Bone marrow (tissue), 2 donors: ENCODE data around the gene STXBP4.

Experiments
- DNase-seq, 2 donors: peaks; one replicate each; lab custom pipeline; 2025; lab: John Stamatoyannopoulos, UW

Gene STXBP4

DNA sequence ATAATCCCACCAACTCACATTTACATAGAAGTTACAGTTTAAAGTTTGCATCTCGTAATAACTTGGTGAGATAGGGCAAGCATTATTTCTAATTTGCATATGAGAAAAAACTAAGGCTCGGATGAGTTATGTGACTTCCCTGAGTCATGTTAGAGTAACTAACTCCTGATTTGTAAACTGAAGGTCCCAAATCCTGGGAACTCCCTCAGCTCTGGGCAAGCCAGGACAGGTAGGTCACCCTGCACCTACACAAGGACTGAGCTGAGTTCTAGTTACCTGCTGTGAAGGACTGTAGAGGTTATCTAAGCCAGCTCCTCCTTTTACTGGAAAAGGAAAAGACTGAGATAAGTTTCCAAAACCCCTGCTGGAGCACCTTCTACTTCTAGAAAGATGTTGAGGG lies 204.0 kb downstream of the STXBP4 start:
- no peak for DNase-seq

- no peak for DNase-seq
Observed at GRCh38 chr17:55174133-55174532, 205.6 kb downstream of the STXBP4 start.

- DNase-seq = peak in 1 of 2 donors; percentile 46
Observed at GRCh38 chr17:55175788-55176427, 207.3 kb downstream of the STXBP4 start.

- DNase-seq = no peak
Observed at GRCh38 chr17:55177159-55177854, 208.7 kb downstream of the STXBP4 start.

- no peak for DNase-seq
Observed at GRCh38 chr17:55177855-55178217, 209.3 kb downstream of the STXBP4 start.

GRCh38 chr17:55186937-55187770 lies 218.6 kb downstream of the STXBP4 start:
- no peak for DNase-seq

DNA sequence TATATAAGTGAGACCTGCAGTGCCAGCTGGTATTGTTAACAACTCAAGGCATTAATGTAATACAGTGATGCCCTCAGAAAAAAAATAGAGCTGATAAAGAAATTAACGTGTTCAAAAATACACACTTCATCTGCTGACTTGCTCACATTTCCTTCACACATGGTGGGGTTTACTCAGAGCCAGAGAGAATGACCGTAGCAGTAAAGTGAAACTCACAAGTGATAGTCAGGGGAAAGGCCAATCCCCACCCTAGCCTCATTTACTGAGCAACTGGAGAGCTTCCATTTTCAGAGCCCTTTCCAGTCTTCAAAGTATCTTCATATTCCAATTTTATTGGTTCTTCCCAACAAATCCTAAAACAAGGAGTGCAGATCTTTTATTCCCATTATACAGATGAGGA lies 222.2 kb downstream of the STXBP4 start:
- no peak for DNase-seq

GRCh38 chr17:55198690-55199370 lies 230.3 kb downstream of the STXBP4 start:
- DNase-seq = no peak

GRCh38 chr17:55200904-55201303 lies 232.3 kb downstream of the STXBP4 start:
- DNase-seq = no peak

DNA sequence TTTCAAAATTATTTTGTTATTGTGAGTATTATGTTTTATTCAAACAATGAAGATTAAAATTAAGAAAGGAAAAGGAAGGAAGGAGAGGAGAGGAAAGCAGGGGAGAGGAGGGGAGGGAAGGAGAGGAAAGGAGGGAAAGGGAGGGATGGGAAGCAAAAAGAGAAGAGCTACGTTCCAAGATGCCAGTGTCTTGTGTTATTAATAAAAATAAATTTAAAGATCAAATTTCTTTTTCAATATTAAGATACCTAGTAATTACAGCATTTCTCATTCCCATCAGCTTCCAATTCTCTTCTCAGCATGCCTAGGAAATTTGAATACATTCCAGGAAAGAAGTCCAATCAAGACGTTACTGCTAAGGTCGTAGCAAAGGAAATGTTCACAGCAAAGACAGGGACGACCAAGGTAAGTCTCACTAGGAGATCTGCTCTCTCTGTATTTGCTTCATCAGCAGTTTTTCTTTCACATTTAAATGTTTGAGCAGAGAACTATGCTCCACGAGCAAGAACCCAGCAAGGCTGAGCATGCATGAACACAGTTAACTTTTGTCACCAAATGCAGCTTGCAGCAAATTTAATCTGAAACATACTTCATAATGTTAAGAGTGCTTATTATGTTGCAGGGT lies 232.9 kb downstream of the STXBP4 start:
- no peak for DNase-seq

DNA sequence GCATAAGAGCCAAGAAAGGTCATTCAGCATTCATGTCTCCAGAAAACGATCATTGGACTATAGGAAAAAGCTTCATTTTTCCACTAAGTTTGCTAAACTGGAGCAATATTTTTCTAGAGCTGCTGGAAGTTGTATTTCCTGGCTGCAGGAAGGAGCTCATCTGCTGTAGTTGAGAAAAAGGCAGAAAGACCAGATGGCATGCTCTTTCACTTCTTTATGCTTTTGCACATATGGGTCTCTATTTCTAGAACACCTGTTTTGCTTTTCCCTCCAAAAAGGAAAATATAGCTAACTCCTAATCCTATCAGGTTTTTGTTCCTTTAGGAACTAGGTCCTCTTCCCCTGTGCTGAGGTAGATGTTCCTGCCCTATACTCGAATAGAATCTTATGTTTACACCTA lies 234.3 kb downstream of the STXBP4 start:
- DNase-seq = no peak

DNA sequence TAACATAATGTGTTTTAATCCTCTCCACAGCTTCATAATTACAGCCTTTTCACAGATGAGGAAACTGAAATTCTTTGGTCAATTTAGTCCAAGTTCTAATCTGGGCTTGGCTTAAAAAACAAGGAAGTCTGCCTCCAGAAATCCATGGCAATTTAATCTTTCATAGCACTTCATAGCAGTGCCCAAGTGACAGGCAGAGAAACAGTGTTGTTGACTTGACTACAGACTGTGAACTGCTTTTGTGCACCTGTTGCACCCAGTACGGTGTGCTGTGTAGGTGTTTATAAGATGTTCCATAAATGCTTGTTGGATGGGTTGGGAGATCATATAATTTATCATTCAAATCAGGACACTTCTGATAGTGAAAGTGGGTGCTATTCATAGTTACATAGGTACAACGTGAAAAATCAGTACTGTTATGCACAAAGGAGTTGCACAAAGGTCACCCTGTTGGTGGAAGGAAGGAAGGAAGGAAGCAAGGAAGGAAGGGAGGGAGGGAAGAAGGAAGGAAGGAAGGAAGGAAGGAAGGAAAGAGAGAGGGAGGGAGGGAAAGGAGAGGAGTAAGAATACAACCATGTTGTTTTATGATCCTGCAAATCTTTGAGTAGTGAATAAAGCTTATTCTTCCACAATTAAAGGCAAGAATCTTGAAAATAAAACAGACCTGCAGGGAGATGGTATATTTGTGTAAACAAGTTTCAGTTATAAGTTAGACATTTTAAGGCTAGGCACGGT lies 239.7 kb downstream of the STXBP4 start:
- no peak for DNase-seq

GRCh38 chr17:55210292-55210691 lies 241.7 kb downstream of the STXBP4 start:
- DNase-seq = no peak

GRCh38 chr17:55212880-55213279 lies 244.3 kb downstream of the STXBP4 start:
- DNase-seq = no peak

- no peak for DNase-seq
Observed at GRCh38 chr17:55215711-55216110, 247.1 kb downstream of the STXBP4 start.

DNA sequence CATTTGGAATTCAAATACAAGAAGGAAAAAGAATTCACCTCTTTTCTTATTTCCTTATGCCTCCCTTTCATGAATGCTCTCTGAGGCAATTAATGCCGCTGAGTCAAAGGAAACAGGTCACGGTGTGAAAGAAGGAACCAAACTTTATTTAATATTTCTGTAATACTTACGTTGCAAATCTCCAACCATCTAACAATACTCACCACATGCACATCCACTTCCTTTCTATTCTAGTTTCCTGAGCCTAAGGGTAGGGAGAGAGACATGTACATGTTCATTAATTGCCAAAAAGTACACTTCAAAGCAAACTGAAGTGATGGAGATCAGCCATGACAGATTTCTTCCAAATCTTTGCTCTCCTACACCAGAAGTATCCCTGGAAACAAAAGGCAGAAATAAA lies 248.3 kb downstream of the STXBP4 start:
- no peak for DNase-seq

GRCh38 chr17:55219459-55219858 lies 250.9 kb downstream of the STXBP4 start:
- no peak for DNase-seq

GRCh38 chr17:55219934-55220333 lies 251.4 kb downstream of the STXBP4 start:
- DNase-seq = no peak
